ENCODE results near the gene STOML1. TPM values are rescaled to one million over a fixed set of nuclear protein-coding genes. Genes with fewer than 3 reads are reported as not detected.

The STOML1 gene
- total and polyA plus RNA-seq, 2 experiments from 2014 or later, result 8.2 to 15.6 TPM

- peaks cover 11% of the 10 kb centered on the region for H3K4me1 ChIP-seq (ENCODE audit: low read depth)
- no peak overlapping the region for H3K27ac ChIP-seq
- TF ChIP-seq CTCF (IDR thresholded peaks at IDR 0.05; ENCODE audit: low read depth, low read length), result no peak
- no peaks in the 10 kb centered on the region for H3K36me3 ChIP-seq
- no peak for DNase-seq (ENCODE audit: low read depth in 1 of 2, low spot score in 1 of 2)
- peak overlapping the region; percentile 61 for H3K4me3 ChIP-seq
- H3K27me3 ChIP-seq, result no peaks in the 10 kb centered on the region
- H3K9me3 ChIP-seq (ENCODE audit: low read depth), result no peaks in the 10 kb centered on the region
These were observed 451 bp upstream of the STOML1 start for GRCh38 chr15:73992594-73992898.

GRCh38 chr15:73991260-73991659 is 835 bp downstream of the STOML1 start:
- Histone ChIP-seq H3K27ac (no peak overlapping the region), H3K4me1 (ENCODE audit: low read depth) (peaks cover 11% of the 10 kb centered on the region)
- no peak for TF ChIP-seq CTCF (IDR thresholded peaks at IDR 0.05; ENCODE audit: low read depth, low read length)

DNA sequence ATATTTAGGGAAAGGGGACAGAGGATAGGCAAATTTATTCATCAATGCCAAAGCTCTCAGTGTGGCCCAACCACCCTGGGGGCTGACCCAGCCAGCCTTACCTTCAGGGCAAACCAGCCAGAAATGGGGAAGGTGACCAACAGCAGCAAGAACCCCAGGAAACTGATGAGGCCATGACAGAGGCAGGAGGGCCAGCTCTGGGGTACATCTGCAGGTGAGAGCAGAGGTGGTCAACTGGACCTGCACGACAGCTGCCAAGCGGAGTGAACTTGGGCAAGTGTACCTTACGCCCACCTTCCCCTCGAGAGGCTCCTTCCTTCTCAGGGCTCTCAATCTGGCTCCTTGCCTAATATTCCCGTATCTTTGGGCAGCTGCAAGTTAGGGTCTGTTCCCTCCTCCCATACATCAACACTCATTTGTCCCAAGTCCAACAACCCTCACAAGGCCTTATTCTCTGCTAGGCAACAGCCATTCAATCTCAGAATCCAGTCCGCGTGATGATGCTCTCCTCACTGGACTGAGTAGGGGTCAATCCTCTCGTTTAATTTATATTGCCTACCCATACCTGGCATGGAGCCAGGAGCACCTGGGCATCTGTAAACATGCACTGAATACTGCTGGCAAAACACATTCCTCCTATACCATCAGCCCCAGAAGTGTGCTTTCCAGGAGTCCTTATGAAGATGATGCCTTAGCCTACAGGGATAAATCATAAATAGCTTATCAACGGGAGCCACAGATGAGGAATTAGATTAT is 1.7 kb downstream of the STOML1 start:
- TF ChIP-seq CTCF (IDR thresholded peaks at IDR 0.05; ENCODE audit: low read depth, low read length), result no peak
- Histone ChIP-seq H3K4me1 (ENCODE audit: low read depth) (peaks cover 5% of the 10 kb centered on the region), H3K27ac (no peak overlapping the region), H3K4me3 (no peak overlapping the region), H3K27me3 (no peaks in the 10 kb centered on the region), H3K9me3 (ENCODE audit: low read depth) (no peaks in the 10 kb centered on the region), H3K36me3 (no peaks in the 10 kb centered on the region)
- DNase-seq (ENCODE audit: low read depth in 1 of 2, low spot score in 1 of 2), result no peak

More at GRCh38 chr15:73991260-73991659, 835 bp downstream of the STOML1 start:
- H3K27me3 ChIP-seq, result no peaks in the 10 kb centered on the region
- DNase-seq (ENCODE audit: low read depth in 1 of 2, low spot score in 1 of 2), result peak in 1 of 2 donors; percentile 93
- H3K36me3 ChIP-seq, result no peaks in the 10 kb centered on the region
- H3K4me3 ChIP-seq, result peak overlapping the region; percentile 61
- no peaks in the 10 kb centered on the region for H3K9me3 ChIP-seq (ENCODE audit: low read depth)

GRCh38 chr15:73989001-73989798 is 2.9 kb downstream of the STOML1 start:
- no peaks in the 10 kb centered on the region for H3K27me3 ChIP-seq
- no peaks in the 10 kb centered on the region for H3K9me3 ChIP-seq (ENCODE audit: low read depth)
- no peak for TF ChIP-seq CTCF (IDR thresholded peaks at IDR 0.05; ENCODE audit: low read depth, low read length)
- H3K4me3 ChIP-seq, result no peak overlapping the region
- no peaks in the 10 kb centered on the region for H3K36me3 ChIP-seq
- peak in 1 of 2 donors; percentile 80 for DNase-seq (ENCODE audit: low read depth in 1 of 2, low spot score in 1 of 2)
- no peak overlapping the region for H3K27ac ChIP-seq
- H3K4me1 ChIP-seq (ENCODE audit: low read depth), result peaks cover 4% of the 10 kb centered on the region

- Histone ChIP-seq H3K4me1 (ENCODE audit: low read depth) (peaks cover 4% of the 10 kb centered on the region), H3K36me3 (no peaks in the 10 kb centered on the region), H3K27me3 (no peaks in the 10 kb centered on the region), H3K27ac (no peak overlapping the region), H3K4me3 (no peak overlapping the region), H3K9me3 (ENCODE audit: low read depth) (no peaks in the 10 kb centered on the region)
- DNase-seq (ENCODE audit: low read depth in 1 of 2, low spot score in 1 of 2), result no peak
- TF ChIP-seq CTCF (IDR thresholded peaks at IDR 0.05; ENCODE audit: low read depth, low read length), result no peak
These were observed 3.6 kb downstream of the STOML1 start for GRCh38 chr15:73988445-73988969.

Measured in cardiac muscle cell (in vitro differentiated cells and primary cell).